HepG2 (cell line): ENCODE data around the gene IGFLR1. TPM values are rescaled to one million over a fixed set of nuclear protein-coding genes. Genes with fewer than 3 reads are reported as not detected.
A peak's percentile ranks its signal among the peaks of the same experiment; 100 is the strongest.

Experiments used
- ARNT2 ChIP-seq: sonication (generic); formaldehyde crosslinking; IDR thresholded peaks from 2 replicates; pipeline ENCODE4 v1.8.0; 2022; ENCODE audit warnings: mild to moderate bottlenecking, low read depth, missing genetic modification reagents, moderate library complexity
- BHLHE40 ChIP-seq: IDR thresholded peaks from 2 replicates; pipeline ENCODE4 v1.6.1; 2011; ENCODE audit warnings: low read length, improper control_type of control experiment
- ELF3 ChIP-seq: IDR thresholded peaks from 2 replicates; pipeline ENCODE4 v1.6.1; 2016; ENCODE audit warnings: missing genetic modification reagents, missing compliant biosample characterization
- MLLT10 ChIP-seq: sonication (generic); formaldehyde crosslinking; IDR thresholded peaks from 2 replicates; pipeline ENCODE4 v1.4.0; 2020; ENCODE audit warnings: missing genetic modification reagents
- PCBP2 ChIP-seq: fragments of 200-400 bp; formaldehyde crosslinking; optimal IDR thresholded peaks from 2 replicates; pipeline ENCODE3; 2018; ENCODE audit warnings: low read length, low read depth; ENCODE audit not compliant: poor library complexity, severe bottlenecking
- RARG ChIP-seq: sonication (generic); formaldehyde crosslinking; IDR thresholded peaks from 2 replicates; pipeline ENCODE4 v1.4.0; 2020; ENCODE audit warnings: low read depth, mild to moderate bottlenecking, missing genetic modification reagents
- RFX5 ChIP-seq: IDR thresholded peaks from 2 replicates; pipeline ENCODE4 v1.6.1; 2011; ENCODE audit warnings: low read depth, low read length, improper control_type of control experiment
- SAFB2 ChIP-seq: sonication (generic); formaldehyde crosslinking; IDR thresholded peaks from 2 replicates; pipeline ENCODE4 v1.5.1; 2020; ENCODE audit warnings: missing genetic modification reagents, low read depth, mild to moderate bottlenecking, borderline replicate concordance
- SP5 ChIP-seq: IDR thresholded peaks from 2 replicates; pipeline ENCODE4 v1.6.1; 2016; ENCODE audit warnings: low read depth, borderline replicate concordance
- SRSF4 ChIP-seq: fragments of 200-400 bp; formaldehyde crosslinking; IDR thresholded peaks from one replicate; pipeline ENCODE4 v1.6.1; 2018; ENCODE audit warnings: mild to moderate bottlenecking, low read depth, low read length, moderate library complexity; ENCODE audit not compliant: poor library complexity, severe bottlenecking
- ZBTB38 ChIP-seq: sonication (generic); formaldehyde crosslinking; IDR thresholded peaks from 2 replicates; pipeline ENCODE4 v1.5.1; 2020; ENCODE audit warnings: mild to moderate bottlenecking, missing genetic modification reagents
- ZFY ChIP-seq: sonication (generic); formaldehyde crosslinking; IDR thresholded peaks from 2 replicates; pipeline ENCODE4 v1.4.0; 2020; ENCODE audit warnings: missing genetic modification reagents
- ZNF143 ChIP-seq: sonication (generic); formaldehyde crosslinking; IDR thresholded peaks from 2 replicates; pipeline ENCODE4 v1.4.0; 2020; ENCODE audit warnings: missing genetic modification reagents
- ZNF446 ChIP-seq: sonication (generic); formaldehyde crosslinking; IDR thresholded peaks from 2 replicates; pipeline ENCODE4 v1.5.0; 2020; ENCODE audit warnings: mild to moderate bottlenecking, missing genetic modification reagents
- ZNF547 ChIP-seq: sonication (generic); formaldehyde crosslinking; IDR thresholded peaks from 2 replicates; pipeline ENCODE4 v1.5.1; 2020; ENCODE audit warnings: mild to moderate bottlenecking, missing genetic modification reagents
- ZNF746 ChIP-seq: sonication (generic); formaldehyde crosslinking; IDR thresholded peaks from 2 replicates; pipeline ENCODE4 v1.8.0; 2022; ENCODE audit warnings: mild to moderate bottlenecking, missing genetic modification reagents
- polyA plus RNA-seq, 8 experiments: library from polyadenylated mRNA; depleted of rRNA in 3 of 8; stranded (reverse) in 7 of 8; unstranded in 1 of 8; fragments of >200 nt; fragmentation: Illumina TruSeq in 4 of 8; extraction: Trizol in 4 of 8; gene quantifications; 2 replicates each; pipeline versions ENCODE4 v1.2.1 to v1.2.3, GENCODE V29; 2011 to 2016; ENCODE audit warnings: low read depth in 4 of 8, missing spikeins in 1 of 8, mixed read lengths in 1 of 8; ENCODE audit not compliant: insufficient read depth in 1 of 8
- total RNA-seq, 5 experiments: library from RNA; depleted of rRNA; stranded (reverse); fragments of >200 nt; fragmentation: Illumina TruSeq; extraction: Trizol; gene quantifications; 2 replicates each; pipeline ENCODE4 v1.2.3, GENCODE V29; 2016; ENCODE audit warnings: low read depth in 1 of 5
- TF ChIP-seq, protein P1 (sequence below): sonication (generic); formaldehyde crosslinking; IDR thresholded peaks from 2 replicates; pipeline ENCODE4 v1.5.0; 2020; ENCODE audit warnings: mild to moderate bottlenecking, missing genetic modification reagents, borderline replicate concordance
- TF ChIP-seq, protein P2 (sequence below): sonication (generic); formaldehyde crosslinking; IDR thresholded peaks from 2 replicates; pipeline ENCODE4 v1.5.0; 2020; ENCODE audit warnings: missing genetic modification reagents
- TF ChIP-seq, protein P3 (sequence below): IDR thresholded peaks from 2 replicates; pipeline ENCODE4 v1.6.1; 2016; ENCODE audit warnings: low read depth
- TF ChIP-seq, protein P4 (sequence below): IDR thresholded peaks from 2 replicates; pipeline ENCODE4 v1.6.1; 2016; ENCODE audit warnings: low read depth, borderline replicate concordance
- TF ChIP-seq, protein P5 (sequence below): IDR thresholded peaks from 2 replicates; pipeline ENCODE4 v1.6.1; 2016; ENCODE audit warnings: missing genetic modification reagents, missing compliant biosample characterization
- TF ChIP-seq, protein P6 (sequence below): IDR thresholded peaks from 2 replicates; pipeline ENCODE4 v1.6.1; 2016; ENCODE audit warnings: mild to moderate bottlenecking

The IGFLR1 gene
- total and polyA plus RNA-seq, 2 of the 13 experiments (the other 11 are each of a cell fraction or from before 2014, with no cell fraction given) = 5.4 to 8.9 TPM

DNA sequence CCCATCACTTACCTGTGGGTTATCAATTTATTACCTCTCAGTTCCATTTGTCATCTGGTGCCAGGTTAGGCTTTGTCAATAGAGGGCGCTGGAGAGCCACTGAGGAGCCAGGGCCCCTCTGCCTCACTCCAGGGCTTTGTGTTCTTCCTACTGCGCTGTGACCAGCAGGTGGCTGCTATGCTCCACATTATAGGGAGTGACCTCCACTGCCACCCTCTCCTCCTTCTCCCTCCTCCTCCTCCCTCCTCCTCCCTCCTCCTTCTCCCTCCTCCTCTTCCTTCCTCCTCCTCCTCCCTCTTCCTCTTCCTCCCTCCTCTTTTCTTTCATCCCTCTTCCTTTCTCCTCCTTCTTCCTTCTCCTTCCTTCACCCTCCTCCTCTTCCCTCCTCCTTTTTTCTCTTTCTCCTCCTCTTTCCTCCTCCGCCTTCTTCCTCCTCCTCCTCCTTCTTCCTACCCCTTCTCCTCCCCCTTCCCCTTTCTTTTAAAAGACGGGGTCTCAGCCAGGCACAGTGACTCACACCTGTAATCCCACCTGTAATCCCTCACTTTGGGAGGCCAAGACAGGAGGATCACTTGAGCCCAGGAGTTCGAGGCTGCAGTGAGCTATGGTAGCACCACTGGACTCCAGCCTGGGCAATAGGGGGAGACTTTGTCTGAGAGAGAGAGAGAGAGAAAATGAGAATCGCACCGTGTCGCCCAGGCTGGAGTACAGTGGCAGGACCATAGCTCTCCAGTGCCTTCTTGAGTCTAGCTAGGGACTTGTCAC lies 48.2 kb downstream of the IGFLR1 start (continued):
- TF ChIP-seq, protein P1, sequence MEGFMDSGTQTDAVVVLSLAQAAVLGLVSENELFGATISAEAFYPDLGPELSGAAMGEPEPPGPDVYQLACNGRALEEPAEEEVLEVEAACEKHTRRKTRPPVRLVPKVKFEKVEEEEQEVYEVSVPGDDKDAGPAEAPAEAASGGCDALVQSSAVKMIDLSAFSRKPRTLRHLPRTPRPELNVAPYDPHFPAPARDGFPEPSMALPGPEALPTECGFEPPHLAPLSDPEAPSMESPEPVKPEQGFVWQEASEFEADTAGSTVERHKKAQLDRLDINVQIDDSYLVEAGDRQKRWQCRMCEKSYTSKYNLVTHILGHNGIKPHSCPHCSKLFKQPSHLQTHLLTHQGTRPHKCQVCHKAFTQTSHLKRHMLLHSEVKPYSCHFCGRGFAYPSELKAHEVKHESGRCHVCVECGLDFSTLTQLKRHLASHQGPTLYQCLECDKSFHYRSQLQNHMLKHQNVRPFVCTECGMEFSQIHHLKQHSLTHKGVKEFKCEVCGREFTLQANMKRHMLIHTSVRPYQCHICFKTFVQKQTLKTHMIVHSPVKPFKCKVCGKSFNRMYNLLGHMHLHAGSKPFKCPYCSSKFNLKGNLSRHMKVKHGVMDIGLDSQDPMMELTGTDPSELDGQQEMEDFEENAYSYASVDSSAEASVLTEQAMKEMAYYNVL (CRISPR knock-in tag) = 0 out of 2 replicates have a peak, but pooled peaks have one; percentile 31
- TF ChIP-seq, protein P2, sequence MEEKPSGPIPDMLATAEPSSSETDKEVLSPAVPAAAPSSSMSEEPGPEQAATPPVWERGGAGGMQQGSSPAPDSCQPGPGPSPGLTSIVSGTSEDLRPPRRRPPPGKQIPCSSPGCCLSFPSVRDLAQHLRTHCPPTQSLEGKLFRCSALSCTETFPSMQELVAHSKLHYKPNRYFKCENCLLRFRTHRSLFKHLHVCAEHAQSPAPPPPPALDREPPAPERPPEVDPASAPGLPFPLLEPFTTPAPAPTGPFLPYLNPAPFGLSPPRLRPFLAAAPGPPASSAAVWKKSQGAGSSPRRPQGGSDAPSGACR (CRISPR knock-in tag) = 0 out of 2 replicates have a peak, but pooled peaks have one; percentile 33
- TF ChIP-seq ZNF446 (CRISPR knock-in tag) (no peak), ZFY (no peak), ZNF746 (CRISPR knock-in tag) (0 out of 2 replicates have a peak, but pooled peaks have one; percentile 55), BHLHE40 (no peak), SRSF4 (no peak), ELF3 (CRISPR knock-in tag) (0 out of 2 replicates have a peak, but pooled peaks have one; percentile 44), RFX5 (no peak), ZNF143 (peak; percentile 53; the same call in 1 of the 2 replicates), ARNT2 (CRISPR knock-in tag) (0 out of 2 replicates have a peak, but pooled peaks have one; percentile 33), PCBP2 (peak; percentile 89), SP5 (CRISPR knock-in tag) (peak; percentile 24; the same call in 1 of the 2 replicates), RARG (CRISPR knock-in tag) (no peak), MLLT10 (CRISPR knock-in tag) (no peak), SAFB2 (CRISPR knock-in tag) (no peak), ZNF547 (CRISPR knock-in tag) (peak; percentile 35; the same call in 1 of the 2 replicates), ZBTB38 (CRISPR knock-in tag) (0 out of 2 replicates have a peak, but pooled peaks have one; percentile 22)
- TF ChIP-seq, protein P3, sequence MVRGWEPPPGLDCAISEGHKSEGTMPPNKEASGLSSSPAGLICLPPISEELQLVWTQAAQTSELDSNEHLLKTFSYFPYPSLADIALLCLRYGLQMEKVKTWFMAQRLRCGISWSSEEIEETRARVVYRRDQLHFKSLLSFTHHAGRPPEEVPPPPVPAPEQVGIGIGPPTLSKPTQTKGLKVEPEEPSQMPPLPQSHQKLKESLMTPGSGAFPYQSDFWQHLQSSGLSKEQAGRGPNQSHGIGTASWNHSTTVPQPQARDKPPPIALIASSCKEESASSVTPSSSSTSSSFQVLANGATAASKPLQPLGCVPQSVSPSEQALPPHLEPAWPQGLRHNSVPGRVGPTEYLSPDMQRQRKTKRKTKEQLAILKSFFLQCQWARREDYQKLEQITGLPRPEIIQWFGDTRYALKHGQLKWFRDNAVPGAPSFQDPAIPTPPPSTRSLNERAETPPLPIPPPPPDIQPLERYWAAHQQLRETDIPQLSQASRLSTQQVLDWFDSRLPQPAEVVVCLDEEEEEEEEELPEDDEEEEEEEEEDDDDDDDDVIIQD (CRISPR knock-in tag) = peak; percentile 72; the same call in 1 of the 2 replicates
- TF ChIP-seq, protein P4, sequence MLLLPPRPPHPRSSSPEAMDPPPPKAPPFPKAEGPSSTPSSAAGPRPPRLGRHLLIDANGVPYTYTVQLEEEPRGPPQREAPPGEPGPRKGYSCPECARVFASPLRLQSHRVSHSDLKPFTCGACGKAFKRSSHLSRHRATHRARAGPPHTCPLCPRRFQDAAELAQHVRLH (CRISPR knock-in tag) = peak; percentile 70; the same call in 1 of the 2 replicates
- TF ChIP-seq, protein P5, sequence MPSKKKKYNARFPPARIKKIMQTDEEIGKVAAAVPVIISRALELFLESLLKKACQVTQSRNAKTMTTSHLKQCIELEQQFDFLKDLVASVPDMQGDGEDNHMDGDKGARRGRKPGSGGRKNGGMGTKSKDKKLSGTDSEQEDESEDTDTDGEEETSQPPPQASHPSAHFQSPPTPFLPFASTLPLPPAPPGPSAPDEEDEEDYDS (CRISPR knock-in tag) = no peak
- TF ChIP-seq, protein P6, sequence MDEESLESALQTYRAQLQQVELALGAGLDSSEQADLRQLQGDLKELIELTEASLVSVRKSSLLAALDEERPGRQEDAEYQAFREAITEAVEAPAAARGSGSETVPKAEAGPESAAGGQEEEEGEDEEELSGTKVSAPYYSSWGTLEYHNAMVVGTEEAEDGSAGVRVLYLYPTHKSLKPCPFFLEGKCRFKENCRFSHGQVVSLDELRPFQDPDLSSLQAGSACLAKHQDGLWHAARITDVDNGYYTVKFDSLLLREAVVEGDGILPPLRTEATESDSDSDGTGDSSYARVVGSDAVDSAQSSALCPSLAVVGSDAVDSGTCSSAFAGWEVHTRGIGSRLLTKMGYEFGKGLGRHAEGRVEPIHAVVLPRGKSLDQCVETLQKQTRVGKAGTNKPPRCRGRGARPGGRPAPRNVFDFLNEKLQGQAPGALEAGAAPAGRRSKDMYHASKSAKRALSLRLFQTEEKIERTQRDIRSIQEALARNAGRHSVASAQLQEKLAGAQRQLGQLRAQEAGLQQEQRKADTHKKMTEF (CRISPR knock-in tag) = no peak
